ENCODE measurements around the gene SLC22A23.
A peak's percentile ranks its signal among the peaks of the same experiment; 100 is the strongest.

Gene SLC22A23

DNA sequence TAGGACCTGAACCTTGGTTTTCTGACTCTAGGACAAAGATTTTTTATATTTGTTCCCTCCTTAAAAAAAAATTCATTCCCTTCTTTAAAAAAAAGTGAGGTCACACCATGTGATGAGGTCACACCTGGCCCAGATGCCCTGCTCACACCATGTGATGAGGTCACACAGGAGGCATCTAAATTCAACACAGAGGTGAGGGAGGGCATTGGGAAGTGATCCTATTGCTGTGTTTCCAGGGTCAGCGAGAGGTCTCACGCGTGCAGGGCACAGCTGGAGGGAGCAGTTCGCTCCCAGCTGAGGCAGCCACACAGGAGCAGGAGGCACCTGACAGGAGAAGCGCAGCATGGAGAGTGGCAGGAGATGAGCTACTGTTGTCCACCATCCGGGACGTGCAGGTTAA, 92.5 kb downstream of the SLC22A23 start:
- no peak overlapping the region for H3K4me3 ChIP-seq (ENCODE audit: low read length)
- TF ChIP-seq, protein P1, sequence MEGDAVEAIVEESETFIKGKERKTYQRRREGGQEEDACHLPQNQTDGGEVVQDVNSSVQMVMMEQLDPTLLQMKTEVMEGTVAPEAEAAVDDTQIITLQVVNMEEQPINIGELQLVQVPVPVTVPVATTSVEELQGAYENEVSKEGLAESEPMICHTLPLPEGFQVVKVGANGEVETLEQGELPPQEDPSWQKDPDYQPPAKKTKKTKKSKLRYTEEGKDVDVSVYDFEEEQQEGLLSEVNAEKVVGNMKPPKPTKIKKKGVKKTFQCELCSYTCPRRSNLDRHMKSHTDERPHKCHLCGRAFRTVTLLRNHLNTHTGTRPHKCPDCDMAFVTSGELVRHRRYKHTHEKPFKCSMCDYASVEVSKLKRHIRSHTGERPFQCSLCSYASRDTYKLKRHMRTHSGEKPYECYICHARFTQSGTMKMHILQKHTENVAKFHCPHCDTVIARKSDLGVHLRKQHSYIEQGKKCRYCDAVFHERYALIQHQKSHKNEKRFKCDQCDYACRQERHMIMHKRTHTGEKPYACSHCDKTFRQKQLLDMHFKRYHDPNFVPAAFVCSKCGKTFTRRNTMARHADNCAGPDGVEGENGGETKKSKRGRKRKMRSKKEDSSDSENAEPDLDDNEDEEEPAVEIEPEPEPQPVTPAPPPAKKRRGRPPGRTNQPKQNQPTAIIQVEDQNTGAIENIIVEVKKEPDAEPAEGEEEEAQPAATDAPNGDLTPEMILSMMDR (conservative IDR thresholded peaks at IDR 0.05; ENCODE audit: low read length), result no peak

DNA sequence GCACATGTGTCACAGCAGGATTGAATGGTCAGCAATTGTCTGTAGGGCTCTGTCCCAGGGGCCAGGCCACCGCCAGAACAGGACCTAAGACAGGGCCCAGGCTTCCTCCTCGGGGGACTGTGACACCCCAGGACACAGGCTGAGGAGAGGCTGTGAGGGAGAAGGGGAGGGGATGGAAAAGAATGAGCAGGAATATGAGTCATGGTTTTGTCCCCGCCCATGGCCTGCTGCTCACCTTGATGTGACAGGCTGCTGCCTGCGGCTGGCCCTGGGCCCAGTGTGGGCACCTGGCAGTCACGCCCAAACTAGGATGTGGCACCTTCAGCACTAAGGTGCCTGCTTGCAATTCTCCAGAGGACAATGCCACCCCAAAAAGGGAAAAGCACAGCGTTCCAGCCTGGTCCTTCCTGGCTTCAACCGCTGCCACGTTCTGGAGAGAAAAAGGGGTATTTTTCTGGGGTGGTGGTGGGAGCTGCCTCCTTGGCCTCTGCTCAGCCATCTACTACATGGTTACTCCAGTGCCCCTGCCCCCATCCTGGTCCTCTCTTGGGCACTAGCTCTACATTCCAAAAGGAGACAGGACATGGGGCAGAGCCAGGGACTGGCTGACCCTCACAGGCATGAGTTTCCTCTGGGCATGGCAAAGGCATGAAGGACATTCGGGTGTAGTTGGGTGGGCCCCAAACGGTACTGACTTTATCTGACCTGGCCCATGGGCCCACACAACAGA, 93.4 kb downstream of the SLC22A23 start:
- no peak overlapping the region for H3K4me3 ChIP-seq (ENCODE audit: low read length)
- TF ChIP-seq, protein P1 (conservative IDR thresholded peaks at IDR 0.05; ENCODE audit: low read length), result no peak
- DNase-seq (ENCODE audit: low read depth), result no peak

More for the DNA sequence above, 92.5 kb downstream of the SLC22A23 start:
- DNase-seq (ENCODE audit: low read depth), result no peak

DNA sequence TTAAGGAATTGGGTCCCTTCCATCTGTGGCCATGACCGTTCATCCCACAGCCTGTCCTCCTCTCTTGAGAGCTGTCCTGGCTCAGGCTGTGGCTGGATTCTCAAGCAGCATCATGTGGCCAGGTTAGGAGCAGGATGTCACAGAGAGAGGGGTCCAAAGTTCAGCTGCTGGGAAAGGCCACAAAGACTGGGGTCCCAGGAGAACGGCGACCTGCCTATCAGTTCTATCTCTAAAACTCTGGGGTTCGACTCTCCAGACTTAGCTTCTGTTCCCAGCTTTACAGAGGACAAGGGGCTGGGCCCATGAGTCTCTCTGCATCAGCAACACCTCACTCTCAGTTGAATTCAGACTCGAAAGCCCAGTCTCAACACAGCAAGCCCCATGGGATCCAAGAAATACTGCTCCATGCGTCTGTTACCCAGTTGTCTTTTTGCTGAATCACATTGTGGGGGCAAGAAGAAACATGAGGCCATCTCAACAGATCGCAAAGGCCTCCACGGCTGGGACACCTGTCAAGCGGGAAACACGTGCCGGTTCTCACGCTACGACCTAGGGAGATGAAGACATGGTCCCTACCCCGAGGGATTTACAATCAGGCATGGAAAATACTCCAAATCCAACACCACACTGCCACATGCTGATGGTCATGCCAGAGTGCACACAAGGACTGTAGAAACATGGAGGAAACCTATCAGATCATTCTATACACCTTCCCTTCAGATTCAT, 95.4 kb downstream of the SLC22A23 start:
- TF ChIP-seq, protein P1 (conservative IDR thresholded peaks at IDR 0.05; ENCODE audit: low read length), result no peak
- no peak for DNase-seq (ENCODE audit: low read depth)
- no peak overlapping the region for H3K4me3 ChIP-seq (ENCODE audit: low read length)

DNA sequence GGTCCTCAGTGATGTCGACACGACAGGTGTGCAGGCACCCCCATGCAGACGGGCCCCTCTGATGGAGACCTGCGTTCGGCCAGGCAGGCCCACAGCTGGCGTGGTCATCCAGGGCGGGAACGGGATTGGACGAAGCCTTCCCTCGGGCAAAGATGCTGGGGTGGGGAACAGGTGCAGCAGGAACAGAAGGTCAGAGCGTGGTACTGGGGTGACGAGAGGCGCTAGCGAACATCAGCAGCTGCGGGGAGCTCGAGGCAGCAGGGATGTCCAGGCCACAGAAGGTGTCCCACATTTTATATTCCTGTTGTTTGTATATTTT, 96.2 kb downstream of the SLC22A23 start:
- DNase-seq (ENCODE audit: low read depth), result no peak
- TF ChIP-seq, protein P1 (conservative IDR thresholded peaks at IDR 0.05; ENCODE audit: low read length), result no peak
- no peak overlapping the region for H3K4me3 ChIP-seq (ENCODE audit: low read length)

DNA sequence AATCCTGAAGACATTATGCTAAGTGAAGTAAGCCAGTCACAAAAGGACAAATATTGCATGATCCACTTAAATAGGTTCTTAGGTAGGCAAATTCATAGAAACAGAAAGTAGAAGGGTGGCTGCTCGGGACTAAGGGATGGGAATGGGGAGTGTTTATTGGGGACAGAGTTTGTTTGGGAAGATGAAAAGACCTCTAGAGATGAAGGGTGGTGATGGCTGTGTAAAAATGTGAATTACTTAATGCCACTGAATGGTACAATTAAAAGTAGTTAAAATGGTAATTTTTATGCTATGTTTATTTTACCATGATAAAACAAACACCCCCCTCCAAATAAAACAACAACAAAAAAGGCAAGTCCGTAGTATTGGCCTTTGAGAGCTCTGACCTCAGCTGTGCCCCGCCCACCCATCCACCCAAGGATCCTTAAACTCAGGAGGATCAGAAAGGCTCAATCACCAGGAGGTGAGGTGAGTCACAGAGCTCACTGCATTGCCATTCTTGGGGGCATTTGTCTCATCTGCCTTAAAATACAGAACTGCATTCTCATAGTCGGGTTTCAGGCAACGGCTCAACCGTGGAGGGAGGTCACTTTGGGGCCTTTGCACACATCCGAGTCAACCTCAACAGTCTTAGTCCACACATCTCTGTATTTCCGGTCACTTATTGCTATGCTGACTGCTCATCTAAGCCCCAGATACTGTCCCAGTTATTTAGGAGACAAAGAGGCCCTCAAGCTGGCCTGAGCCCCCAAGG, 96.7 kb downstream of the SLC22A23 start:
- no peak for DNase-seq (ENCODE audit: low read depth)
- TF ChIP-seq, protein P1 (conservative IDR thresholded peaks at IDR 0.05; ENCODE audit: low read length), result no peak
- no peak overlapping the region for H3K4me3 ChIP-seq (ENCODE audit: low read length)

DNA sequence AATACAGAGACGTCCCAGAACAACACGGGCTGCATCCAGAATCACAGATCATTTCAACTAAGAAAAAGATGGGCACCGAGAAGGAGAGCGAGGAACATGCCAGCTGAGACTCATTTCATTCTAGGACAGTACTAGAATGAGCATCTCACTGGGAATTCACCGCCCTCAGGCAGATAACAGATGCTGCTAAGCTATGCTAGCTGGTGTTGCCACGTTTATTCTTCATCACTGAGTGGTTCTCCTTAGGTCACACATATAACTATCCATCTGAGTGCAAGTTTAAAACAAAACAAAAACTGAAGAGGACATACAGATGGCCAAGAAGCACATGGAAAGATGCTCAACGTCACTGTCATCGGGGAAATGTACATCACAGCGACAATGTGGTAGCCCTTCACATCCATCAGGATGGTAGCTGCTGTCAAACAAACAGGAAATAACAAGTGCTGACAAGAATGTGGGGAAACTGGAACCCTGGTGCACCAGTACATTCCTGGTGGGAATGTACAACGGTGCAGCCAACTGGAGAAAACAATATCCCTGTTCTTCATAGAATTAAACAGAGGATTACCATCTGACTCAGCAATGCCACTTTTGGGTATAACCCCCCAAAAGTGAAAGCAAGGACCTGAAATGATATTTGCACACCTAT, 97.6 kb downstream of the SLC22A23 start:
- peak; percentile 47 for DNase-seq (ENCODE audit: low read depth)
- H3K4me3 ChIP-seq (ENCODE audit: low read length), result no peak overlapping the region
- TF ChIP-seq, protein P1 (conservative IDR thresholded peaks at IDR 0.05; ENCODE audit: low read length), result no peak
